ENCODE measurements around the gene TLE5. TPM values are rescaled to one million over a fixed set of nuclear protein-coding genes. Genes with fewer than 3 reads are reported as not detected.
"Not testable (repeated sequence)": the region's sequence is repeated elsewhere in the genome, so short reads cannot be mapped to it uniquely, and the experiment has no call there.

TLE5 gene
- total RNA-seq, 6 donors from 2014 or later = 324 to 781 (median 471) TPM

GRCh38 chr19:3041761-3042620 lies 20.3 kb downstream of the TLE5 start:
- WGBS, 2 donors = 31 to 47% methylated on average over 13 to 15 of the region's 40 CpGs
- Histone ChIP-seq H3K4me1 (peaks cover 0 to 26% (median 0%) of the 10 kb centered on the region in 4 donors), H3K36me3 (no peaks in the 10 kb centered on the region), H3K27ac (peak overlapping the region in 3 of 4 donors; percentile 2 to 60 (median 59)), H3K9me3 (no peaks in the 10 kb centered on the region), H3K27me3 (no peaks in the 10 kb centered on the region), H3K4me3 (peak overlapping the region in 1 of 4 donors; percentile 22)
- TF ChIP-seq POLR2A (IDR thresholded peaks at IDR 0.05) = no peak
- ATAC-seq (ENCODE audit: low FRiP score in 2 of 2) (no peak), DNase-seq (no peak)

- WGBS, 2 donors = 71 to 78% methylated on average over 10 to 12 of the region's 12 CpGs
- no peaks in the 10 kb centered on the region for H3K9me3 ChIP-seq
- ATAC-seq (ENCODE audit: low FRiP score in 2 of 2) = no peak
- peak overlapping the region in 2 of 4 donors; percentile 59 to 60 for H3K27ac ChIP-seq
- no peak for TF ChIP-seq POLR2AphosphoS5 (IDR thresholded peaks at IDR 0.05)
- no peak for TF ChIP-seq EP300 (IDR thresholded peaks at IDR 0.05)
- no peak for TF ChIP-seq POLR2A (IDR thresholded peaks at IDR 0.05)
- TF ChIP-seq CTCF (IDR thresholded peaks at IDR 0.05) = no peak
- H3K27me3 ChIP-seq = no peaks in the 10 kb centered on the region
- peaks cover 5 to 26% (median 6%) of the 10 kb centered on the region in 4 donors for H3K4me1 ChIP-seq
- DNase-seq = no peak
- no peak overlapping the region for H3K4me3 ChIP-seq
- H3K36me3 ChIP-seq = no peaks in the 10 kb centered on the region
Observed at GRCh38 chr19:3041327-3041726, 21.0 kb downstream of the TLE5 start.

- WGBS, 2 donors = 86 to 90% methylated on average over 16 to 17 of the region's 17 CpGs
- H3K27me3 ChIP-seq = no peaks in the 10 kb centered on the region
- no peaks in the 10 kb centered on the region for H3K36me3 ChIP-seq
- H3K27ac ChIP-seq = no peak overlapping the region
- H3K9me3 ChIP-seq = no peaks in the 10 kb centered on the region
- DNase-seq (no peak), ATAC-seq (ENCODE audit: low FRiP score in 2 of 2) (no peak)
- no peak for TF ChIP-seq POLR2A (IDR thresholded peaks at IDR 0.05)
- TF ChIP-seq CTCF (IDR thresholded peaks at IDR 0.05) = no peak
- no peak for TF ChIP-seq POLR2AphosphoS5 (IDR thresholded peaks at IDR 0.05)
- no peak for TF ChIP-seq EP300 (IDR thresholded peaks at IDR 0.05)
- no peak overlapping the region for H3K4me3 ChIP-seq
- H3K4me1 ChIP-seq = peaks cover 13 to 30% (median 13%) of the 10 kb centered on the region in 4 donors
Observed at GRCh38 chr19:3039641-3040077, 22.6 kb downstream of the TLE5 start.

- no peaks in the 10 kb centered on the region for H3K9me3 ChIP-seq
- H3K36me3 ChIP-seq = no peaks in the 10 kb centered on the region
- TF ChIP-seq POLR2AphosphoS5 (IDR thresholded peaks at IDR 0.05) = no peak
- TF ChIP-seq CTCF (IDR thresholded peaks at IDR 0.05) = no peak
- TF ChIP-seq POLR2A (IDR thresholded peaks at IDR 0.05) = no peak
- no peak for TF ChIP-seq EP300 (IDR thresholded peaks at IDR 0.05)
- H3K27ac ChIP-seq = no peak overlapping the region
- whole genome bisulfite sequencing, 2 donors = 83 to 87% methylated on average over 5 of the region's 5 CpGs
- H3K27me3 ChIP-seq = no peaks in the 10 kb centered on the region
- no peak overlapping the region for H3K4me3 ChIP-seq
- ATAC-seq (ENCODE audit: low FRiP score in 2 of 2) = no peak
- peaks cover 17 to 35% (median 18%) of the 10 kb centered on the region in 4 donors for H3K4me1 ChIP-seq
- no peak for DNase-seq
Observed at GRCh38 chr19:3039125-3039524, 23.2 kb downstream of the TLE5 start.

GRCh38 chr19:3038214-3038613 lies 24.1 kb downstream of the TLE5 start:
- Histone ChIP-seq H3K9me3 (no peaks in the 10 kb centered on the region), H3K36me3 (no peaks in the 10 kb centered on the region), H3K27me3 (no peaks in the 10 kb centered on the region), H3K27ac (no peak overlapping the region), H3K4me1 (peaks cover 17 to 36% (median 20%) of the 10 kb centered on the region in 4 donors), H3K4me3 (no peak overlapping the region)
- no peak for TF ChIP-seq POLR2AphosphoS5 (IDR thresholded peaks at IDR 0.05)
- no peak for TF ChIP-seq CTCF (IDR thresholded peaks at IDR 0.05)
- no peak for TF ChIP-seq POLR2A (IDR thresholded peaks at IDR 0.05)
- TF ChIP-seq EP300 (IDR thresholded peaks at IDR 0.05) = no peak
- ATAC-seq (ENCODE audit: low FRiP score in 2 of 2) (no peak), DNase-seq (no peak)
- WGBS, 2 donors = 87 to 88% methylated on average over 5 of the region's 5 CpGs

GRCh38 chr19:3036977-3037544 lies 25.2 kb downstream of the TLE5 start:
- not testable (repeated sequence) for H3K36me3 ChIP-seq; H3K27me3 ChIP-seq; H3K9me3 ChIP-seq; DNase-seq; ATAC-seq (ENCODE audit: low FRiP score in 2 of 2)
- peaks cover 17 to 28% (median 20%) of the 10 kb centered on the region in 4 donors for H3K4me1 ChIP-seq
- 63 to 70% methylated on average over 14 of the region's 14 CpGs for WGBS, 2 donors
- peak overlapping the region; percentile 79 to 94 (median 92) for H3K27ac ChIP-seq
- peak overlapping the region in 1 of 4 donors; percentile 59 for H3K4me3 ChIP-seq

Data from upper lobe of left lung (tissue), 6 donors.